Loucy (cell line): ENCODE results near the gene GALNT3.

Experiments
- EZH2phosphoT487 ChIP-seq: fragments of 200-600 bp; IDR thresholded peaks from 2 replicates; pipeline ENCODE4 v1.6.1; 2018; ENCODE audit warnings: antibody characterized with exemption, mild to moderate bottlenecking, moderate library complexity, borderline replicate concordance
- TF ChIP-seq, protein P1 (sequence below): fragments of 200-600 bp; sonication (generic); conservative IDR thresholded peaks from 2 replicates; pipeline ENCODE4 v1.5.1; 2014; ENCODE audit warnings: mild to moderate bottlenecking, antibody characterized with exemption, low read length

GRCh38 chr2:165835363-165835762, 41.3 kb upstream of the GALNT3 start:
- TF ChIP-seq, protein P1, sequence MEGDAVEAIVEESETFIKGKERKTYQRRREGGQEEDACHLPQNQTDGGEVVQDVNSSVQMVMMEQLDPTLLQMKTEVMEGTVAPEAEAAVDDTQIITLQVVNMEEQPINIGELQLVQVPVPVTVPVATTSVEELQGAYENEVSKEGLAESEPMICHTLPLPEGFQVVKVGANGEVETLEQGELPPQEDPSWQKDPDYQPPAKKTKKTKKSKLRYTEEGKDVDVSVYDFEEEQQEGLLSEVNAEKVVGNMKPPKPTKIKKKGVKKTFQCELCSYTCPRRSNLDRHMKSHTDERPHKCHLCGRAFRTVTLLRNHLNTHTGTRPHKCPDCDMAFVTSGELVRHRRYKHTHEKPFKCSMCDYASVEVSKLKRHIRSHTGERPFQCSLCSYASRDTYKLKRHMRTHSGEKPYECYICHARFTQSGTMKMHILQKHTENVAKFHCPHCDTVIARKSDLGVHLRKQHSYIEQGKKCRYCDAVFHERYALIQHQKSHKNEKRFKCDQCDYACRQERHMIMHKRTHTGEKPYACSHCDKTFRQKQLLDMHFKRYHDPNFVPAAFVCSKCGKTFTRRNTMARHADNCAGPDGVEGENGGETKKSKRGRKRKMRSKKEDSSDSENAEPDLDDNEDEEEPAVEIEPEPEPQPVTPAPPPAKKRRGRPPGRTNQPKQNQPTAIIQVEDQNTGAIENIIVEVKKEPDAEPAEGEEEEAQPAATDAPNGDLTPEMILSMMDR, result no peak
- no peak for TF ChIP-seq EZH2phosphoT487
